IMR-90 (cell line): ENCODE results near the gene SLC22A12. TPM values are rescaled to one million over a fixed set of nuclear protein-coding genes. Genes with fewer than 3 reads are reported as not detected.

ENCODE experiments used
- ATAC-seq: fragments of 200-7000 bp; cut with Tn5 transposase; 2 replicates; pipeline ENCODE4 v1.9.1; 2020; ENCODE audit warnings: low read depth, mild to moderate bottlenecking, moderate library complexity
- BruUV-seq: library from RNA; stranded (reverse); fragments of 400-500 nt; replicated peaks from 2 replicates; lab custom pipeline; 2021; lab: Mats Ljungman, UMichigan
- CTCF ChIA-PET: fragments of 300-600 bp; formaldehyde crosslinking; extraction: SDS; loops from one replicate; lab custom pipeline; 2021; ENCODE audit warnings: antibody characterized with exemption; lab: Yijun Ruan, JAX
- POLR2A ChIA-PET: fragments of 300-600 bp; sonication (Branson Sonifier 250); formaldehyde crosslinking; loops from one replicate; lab custom pipeline; 2022; ENCODE audit warnings: antibody characterized with exemption; ENCODE audit not compliant: unreplicated experiment; lab: Charles Lee
- DNase-seq: peaks from one replicate; pipeline ENCODE4 v3.0.0; 2013
- H2AFZ ChIP-seq: replicated peaks from 2 replicates; pipeline ENCODE3; 2013; ENCODE audit warnings: low read length, mild to moderate bottlenecking; ENCODE audit not compliant: poor library complexity
- H2AK5ac ChIP-seq: 2 replicates; pipeline ENCODE4 v1.6.1; 2013; ENCODE audit warnings: low read depth, low read length, inconsistent platforms
- H2AK9ac ChIP-seq: replicated peaks from 2 replicates; pipeline ENCODE3; 2013; ENCODE audit warnings: mild to moderate bottlenecking, low read depth, low read length, moderate library complexity; ENCODE audit not compliant: poor library complexity
- H2BK120ac ChIP-seq: 2 replicates; pipeline ENCODE4 v1.6.1; 2013; ENCODE audit warnings: low read depth, low read length, inconsistent platforms
- H2BK15ac ChIP-seq: 3 replicates; pipeline ENCODE4 v1.6.1; 2013; ENCODE audit warnings: low read depth, low read length, inconsistent platforms
- H2BK20ac ChIP-seq: 2 replicates; pipeline ENCODE4 v1.6.1; 2013; ENCODE audit warnings: low read depth, mild to moderate bottlenecking, inconsistent platforms, low read length, moderate library complexity
- H2BK5ac ChIP-seq: 2 replicates; pipeline ENCODE4 v1.6.1; 2013; ENCODE audit warnings: mild to moderate bottlenecking, low read depth, low read length, inconsistent platforms; ENCODE audit not compliant: poor library complexity, severe bottlenecking
- H3K14ac ChIP-seq: replicated peaks from 2 replicates; pipeline ENCODE4 v1.6.1; 2013; ENCODE audit warnings: low read depth, low read length, inconsistent platforms
- H3K18ac ChIP-seq: 2 replicates; pipeline ENCODE4 v1.6.1; 2013; ENCODE audit warnings: low read depth, low read length, control low read depth
- H3K23ac ChIP-seq: 2 replicates; pipeline ENCODE4 v1.6.1; 2013; ENCODE audit warnings: low read depth, low read length, inconsistent platforms
- H3K27ac ChIP-seq: 2 replicates; pipeline ENCODE4 v1.5.1; 2013; ENCODE audit warnings: mild to moderate bottlenecking, control low read depth, low read length; ENCODE audit not compliant: insufficient read depth
- H3K27me3 ChIP-seq: 2 replicates; pipeline ENCODE4 v1.6.1; 2013; ENCODE audit warnings: low read length; ENCODE audit not compliant: control insufficient read depth, insufficient read depth
- H3K36me3 ChIP-seq: 2 replicates; pipeline ENCODE4 v1.6.1; 2013; ENCODE audit warnings: low read length, mixed read lengths; ENCODE audit not compliant: control insufficient read depth, insufficient read depth
- H3K4ac ChIP-seq: 2 replicates; pipeline ENCODE4 v1.6.1; 2013; ENCODE audit warnings: low read depth, low read length, inconsistent platforms
- H3K4me1 ChIP-seq: 2 replicates; pipeline ENCODE4 v1.6.1; 2013; ENCODE audit warnings: low read length, mixed read lengths; ENCODE audit not compliant: control insufficient read depth, insufficient read depth
- H3K4me2 ChIP-seq: 2 replicates; pipeline ENCODE4 v1.6.1; 2013; ENCODE audit warnings: low read depth, mild to moderate bottlenecking, control low read depth, low read length, moderate library complexity
- H3K4me3 ChIP-seq: 2 replicates; pipeline ENCODE4 v1.5.1; 2013; ENCODE audit warnings: low read depth, mild to moderate bottlenecking, control low read depth, low read length, moderate library complexity; ENCODE audit not compliant: insufficient read depth
- H3K56ac ChIP-seq: 2 replicates; pipeline ENCODE4 v1.6.1; 2013; ENCODE audit warnings: low read length, inconsistent platforms; ENCODE audit not compliant: insufficient read depth; ENCODE audit errors: extremely low read depth
- H3K79me1 ChIP-seq, 2 experiments: 2 replicates each; pipeline ENCODE4 v1.6.1; 2013; ENCODE audit warnings: low read length in 2 of 2, inconsistent platforms in 1 of 2, low read depth in 1 of 2
- H3K9ac ChIP-seq: 2 replicates; pipeline ENCODE4 v1.6.1; 2013; ENCODE audit warnings: low read depth, low read length, control low read depth
- H3K9me1 ChIP-seq: 2 replicates; pipeline ENCODE4 v1.6.1; 2013; ENCODE audit warnings: low read length, inconsistent platforms; ENCODE audit not compliant: insufficient read depth
- H3K9me3 ChIP-seq: 2 replicates; pipeline ENCODE4 v1.6.1; 2013; ENCODE audit warnings: low read length; ENCODE audit not compliant: control insufficient read depth, insufficient read depth
- H4K20me1 ChIP-seq: 2 replicates; pipeline ENCODE4 v1.6.1; 2013; ENCODE audit warnings: low read length, inconsistent platforms; ENCODE audit not compliant: insufficient read depth
- H4K5ac ChIP-seq: 2 replicates; pipeline ENCODE4 v1.6.1; 2013; ENCODE audit warnings: mild to moderate bottlenecking, low read depth, low read length, control low read depth
- H4K8ac ChIP-seq, 2 experiments: 2 replicates each; pipeline ENCODE4 v1.6.1; 2013; ENCODE audit warnings: low read depth in 2 of 2, low read length in 2 of 2, control low read depth in 1 of 2, inconsistent platforms in 1 of 2
- H4K91ac ChIP-seq: 2 replicates; pipeline ENCODE4 v1.6.1; 2013; ENCODE audit warnings: low read depth, low read length, inconsistent platforms; ENCODE audit not compliant: insufficient read depth
- CHD1 ChIP-seq: IDR thresholded peaks from 2 replicates; pipeline ENCODE4 v1.6.1; 2012; ENCODE audit warnings: low read depth, low read length, improper control_type of control experiment
- FOS ChIP-seq: fragments of 150-350 bp; IDR thresholded peaks from 2 replicates; pipeline ENCODE4 v1.6.1; 2016; ENCODE audit warnings: low read depth, low read length
- MAFK ChIP-seq: IDR thresholded peaks from 2 replicates; pipeline ENCODE4 v1.6.1; 2012; ENCODE audit warnings: low read depth, low read length, improper control_type of control experiment
- MAZ ChIP-seq: IDR thresholded peaks from 2 replicates; pipeline ENCODE4 v1.6.1; 2012; ENCODE audit warnings: low read depth, mild to moderate bottlenecking, low read length, improper control_type of control experiment, moderate library complexity, borderline replicate concordance
- MXI1 ChIP-seq: IDR thresholded peaks from 2 replicates; pipeline ENCODE4 v1.6.1; 2012; ENCODE audit warnings: low read depth, mild to moderate bottlenecking, low read length, moderate library complexity, borderline replicate concordance
- RAD21 ChIP-seq: IDR thresholded peaks from 2 replicates; pipeline ENCODE4 v1.6.1; 2012; ENCODE audit warnings: low read length, improper control_type of control experiment
- RCOR1 ChIP-seq: IDR thresholded peaks from 2 replicates; pipeline ENCODE4 v1.6.1; 2012; ENCODE audit warnings: mild to moderate bottlenecking, low read length, improper control_type of control experiment; ENCODE audit not compliant: insufficient replicate concordance
- SMC3 ChIP-seq: fragments of 150-350 bp; IDR thresholded peaks from 2 replicates; pipeline ENCODE4 v1.6.1; 2016; ENCODE audit warnings: low read depth, mild to moderate bottlenecking, antibody characterized with exemption, low read length, moderate library complexity
- WGBS, 2 experiments: methylation state at CpG; one replicate each; pipeline versions ENCODE4 v1.1.5 to v1.1.7; 2013; ENCODE audit warnings: missing lambda C conversion rate in 2 of 2; ENCODE audit not compliant: insufficient read length in 1 of 2; ENCODE audit errors: extremely low coverage in 2 of 2; 5-methylcytosine and 5-hydroxymethylcytosine counted together
- dilution Hi-C: fragments of 300-500 bp; cut with HindIII; formaldehyde crosslinking; loops from one replicate; pipeline ENCODE4 v1.14.3; 2018; ENCODE audit warnings: low sequenced_read_pairs; ENCODE audit not compliant: unreplicated experiment
- in situ Hi-C: fragments of 300-500 bp; cut with MboI; formaldehyde crosslinking; loops from 3 replicates; pipeline ENCODE4 v1.14.3; 2019; ENCODE audit warnings: low sequenced_read_pairs, inconsistent platforms, mixed read lengths
- intact Hi-C: fragments of 100-400 bp; cut with micrococcal nuclease; formaldehyde crosslinking; loops from 2 replicates; pipeline ENCODE4 v1.10.0; 2022
- polyA plus RNA-seq, 3 experiments: library from polyadenylated mRNA; depleted of rRNA; stranded (reverse); fragments of >200 nt; gene quantifications; 2 replicates each; pipeline ENCODE4 v1.2.3, GENCODE V29; 2012; ENCODE audit warnings: low replicate concordance in 1 of 3
- total RNA-seq: library from RNA; depleted of rRNA; stranded (reverse); fragments of >200 nt; gene quantifications from 2 replicates; pipeline ENCODE4 v1.2.3, GENCODE V29; 2012
- TF ChIP-seq, protein P1 (sequence below): conservative IDR thresholded peaks from 2 replicates; pipeline ENCODE4 v1.5.1; 2012; ENCODE audit warnings: mild to moderate bottlenecking, low read depth, low read length, improper control_type of control experiment

Gene SLC22A12
- total and polyA plus RNA-seq, 2 of the 4 experiments (the other 2 are of a cell fraction): not detected

GRCh38 chr11:64600281-64600992, 9.4 kb downstream of the SLC22A12 start:
- dilution Hi-C loops: no loop called here
- ChIA-PET POLR2A (no interaction called here), CTCF (no interaction called here)
- 64% methylated on average over 12 of the region's 19 CpGs; no CpG with 5 or more reads in 1 of the 2 experiments for WGBS, 2 experiments
- DNase-seq: no peak
- Histone ChIP-seq H2BK15ac (no peak overlapping the region), H3K9ac (no peak overlapping the region), H3K79me1 (no peaks in the 10 kb centered on the region), H3K23ac (no peak overlapping the region), H2BK5ac (no peak overlapping the region), H3K27me3 (peaks cover 25% of the 10 kb centered on the region), H3K4me3 (no peak overlapping the region), H4K8ac (no peak overlapping the region), H4K91ac (no peak overlapping the region), H3K36me3 (no peaks in the 10 kb centered on the region), H3K56ac (no peak overlapping the region), H4K5ac (no peak overlapping the region), H3K9me3 (peaks cover 3% of the 10 kb centered on the region; the same call in 1 of the 2 replicates), H2BK20ac (no peak overlapping the region), H3K4me2 (no peak overlapping the region), H4K20me1 (no peaks in the 10 kb centered on the region), H3K27ac (no peak overlapping the region), H2AFZ (no peak overlapping the region), H2BK120ac (no peak overlapping the region), H2AK9ac (no peak overlapping the region), H3K4ac (no peak overlapping the region), H2AK5ac (no peak overlapping the region), H3K9me1 (no peaks in the 10 kb centered on the region), H3K4me1 (no peaks in the 10 kb centered on the region), H3K18ac (no peak overlapping the region), H3K14ac (no peak overlapping the region)
- in situ Hi-C loops: no loop called here
- TF ChIP-seq MAFK (no peak), MAZ (no peak), SMC3 (no peak), RAD21 (no peak), RCOR1 (no peak), MXI1 (no peak), FOS (no peak), CHD1 (no peak)
- TF ChIP-seq, protein P1, sequence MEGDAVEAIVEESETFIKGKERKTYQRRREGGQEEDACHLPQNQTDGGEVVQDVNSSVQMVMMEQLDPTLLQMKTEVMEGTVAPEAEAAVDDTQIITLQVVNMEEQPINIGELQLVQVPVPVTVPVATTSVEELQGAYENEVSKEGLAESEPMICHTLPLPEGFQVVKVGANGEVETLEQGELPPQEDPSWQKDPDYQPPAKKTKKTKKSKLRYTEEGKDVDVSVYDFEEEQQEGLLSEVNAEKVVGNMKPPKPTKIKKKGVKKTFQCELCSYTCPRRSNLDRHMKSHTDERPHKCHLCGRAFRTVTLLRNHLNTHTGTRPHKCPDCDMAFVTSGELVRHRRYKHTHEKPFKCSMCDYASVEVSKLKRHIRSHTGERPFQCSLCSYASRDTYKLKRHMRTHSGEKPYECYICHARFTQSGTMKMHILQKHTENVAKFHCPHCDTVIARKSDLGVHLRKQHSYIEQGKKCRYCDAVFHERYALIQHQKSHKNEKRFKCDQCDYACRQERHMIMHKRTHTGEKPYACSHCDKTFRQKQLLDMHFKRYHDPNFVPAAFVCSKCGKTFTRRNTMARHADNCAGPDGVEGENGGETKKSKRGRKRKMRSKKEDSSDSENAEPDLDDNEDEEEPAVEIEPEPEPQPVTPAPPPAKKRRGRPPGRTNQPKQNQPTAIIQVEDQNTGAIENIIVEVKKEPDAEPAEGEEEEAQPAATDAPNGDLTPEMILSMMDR: no peak
- no TSS peak for BruUV-seq
- ATAC-seq: no peak
- intact Hi-C loops: no loop called here
